Measurements from ENCODE around the gene ADAMTS19.

GRCh38 chr5:129689045-129689444 lies 228.9 kb downstream of the ADAMTS19 start:
- TF ChIP-seq POLR2A (conservative IDR thresholded peaks at IDR 0.05) (no peak), JUNB (CRISPR knock-in tag; conservative IDR thresholded peaks at IDR 0.05) (no peak), RAD21 (CRISPR knock-in tag; conservative IDR thresholded peaks at IDR 0.05 in 1 of 2, IDR thresholded peaks at IDR 0.05 in 1 of 2) (no peak), ZFX (CRISPR knock-in tag; IDR thresholded peaks at IDR 0.05) (no peak)
- TF ChIP-seq, protein P1, sequence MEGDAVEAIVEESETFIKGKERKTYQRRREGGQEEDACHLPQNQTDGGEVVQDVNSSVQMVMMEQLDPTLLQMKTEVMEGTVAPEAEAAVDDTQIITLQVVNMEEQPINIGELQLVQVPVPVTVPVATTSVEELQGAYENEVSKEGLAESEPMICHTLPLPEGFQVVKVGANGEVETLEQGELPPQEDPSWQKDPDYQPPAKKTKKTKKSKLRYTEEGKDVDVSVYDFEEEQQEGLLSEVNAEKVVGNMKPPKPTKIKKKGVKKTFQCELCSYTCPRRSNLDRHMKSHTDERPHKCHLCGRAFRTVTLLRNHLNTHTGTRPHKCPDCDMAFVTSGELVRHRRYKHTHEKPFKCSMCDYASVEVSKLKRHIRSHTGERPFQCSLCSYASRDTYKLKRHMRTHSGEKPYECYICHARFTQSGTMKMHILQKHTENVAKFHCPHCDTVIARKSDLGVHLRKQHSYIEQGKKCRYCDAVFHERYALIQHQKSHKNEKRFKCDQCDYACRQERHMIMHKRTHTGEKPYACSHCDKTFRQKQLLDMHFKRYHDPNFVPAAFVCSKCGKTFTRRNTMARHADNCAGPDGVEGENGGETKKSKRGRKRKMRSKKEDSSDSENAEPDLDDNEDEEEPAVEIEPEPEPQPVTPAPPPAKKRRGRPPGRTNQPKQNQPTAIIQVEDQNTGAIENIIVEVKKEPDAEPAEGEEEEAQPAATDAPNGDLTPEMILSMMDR (IDR thresholded peaks at IDR 0.05 in 2 of 3, conservative IDR thresholded peaks at IDR 0.05 in 1 of 3; ENCODE audit: insufficient read depth in 2 of 3, low read depth in 1 of 3, low read length in 3 of 3) = no peak

Data from K562 (cell line).